KOPT-K1 (cell line): ENCODE data around the gene PYM1.

ENCODE experiments used
- H3K27ac ChIP-seq: fragments of 200-600 bp; sonication (generic); 2 replicates; pipeline ENCODE4 v1.5.1; 2016; ENCODE audit warnings: antibody characterized with exemption, mild to moderate bottlenecking, low read depth, low read length; ENCODE audit not compliant: poor library complexity, severe bottlenecking
- H3K36me3 ChIP-seq: fragments of 200-600 bp; sonication (generic); 2 replicates; pipeline ENCODE4 v1.5.1; 2017; ENCODE audit warnings: antibody characterized with exemption, mild to moderate bottlenecking, low read length, moderate library complexity; ENCODE audit not compliant: insufficient read depth
- H3K9me3 ChIP-seq: fragments of 200-600 bp; sonication (generic); 2 replicates; pipeline ENCODE4 v1.5.1; 2017; ENCODE audit warnings: antibody characterized with exemption, low read length, mild to moderate bottlenecking; ENCODE audit not compliant: insufficient read depth, poor library complexity, severe bottlenecking

PYM1 gene

GRCh38 chr12:55955800-55956508 is 28.3 kb upstream of the PYM1 start:
- Histone ChIP-seq H3K36me3 (peaks cover 54% of the 10 kb centered on the region), H3K27ac (no peak overlapping the region), H3K9me3 (no peaks in the 10 kb centered on the region)

GRCh38 chr12:55955344-55955743 is 27.6 kb upstream of the PYM1 start:
- H3K36me3 ChIP-seq = peaks cover 60% of the 10 kb centered on the region
- no peaks in the 10 kb centered on the region for H3K9me3 ChIP-seq
- no peak overlapping the region for H3K27ac ChIP-seq

GRCh38 chr12:55946553-55946952 is 18.9 kb upstream of the PYM1 start:
- H3K9me3 ChIP-seq = no peaks in the 10 kb centered on the region
- H3K27ac ChIP-seq = no peak overlapping the region
- peaks cover 97% of the 10 kb centered on the region for H3K36me3 ChIP-seq

GRCh38 chr12:55942577-55943136 is 15.0 kb upstream of the PYM1 start:
- Histone ChIP-seq H3K27ac (no peak overlapping the region), H3K9me3 (no peaks in the 10 kb centered on the region), H3K36me3 (peaks cover 100% of the 10 kb centered on the region)

GRCh38 chr12:55942055-55942454 is 14.4 kb upstream of the PYM1 start:
- Histone ChIP-seq H3K36me3 (peaks cover 100% of the 10 kb centered on the region), H3K27ac (no peak overlapping the region), H3K9me3 (no peaks in the 10 kb centered on the region)

GRCh38 chr12:55940065-55940732 is 12.5 kb upstream of the PYM1 start:
- Histone ChIP-seq H3K9me3 (no peaks in the 10 kb centered on the region), H3K36me3 (peaks cover 100% of the 10 kb centered on the region), H3K27ac (peak overlapping the region; percentile 21)

- Histone ChIP-seq H3K36me3 (peaks cover 100% of the 10 kb centered on the region), H3K9me3 (no peaks in the 10 kb centered on the region), H3K27ac (no peak overlapping the region)
Observed at GRCh38 chr12:55938826-55939501, 11.3 kb upstream of the PYM1 start.

- Histone ChIP-seq H3K36me3 (peaks cover 100% of the 10 kb centered on the region), H3K27ac (no peak overlapping the region), H3K9me3 (no peaks in the 10 kb centered on the region)
Observed at GRCh38 chr12:55937981-55938380, 10.3 kb upstream of the PYM1 start.

- Histone ChIP-seq H3K9me3 (no peaks in the 10 kb centered on the region), H3K27ac (no peak overlapping the region), H3K36me3 (peaks cover 83% of the 10 kb centered on the region)
Observed at GRCh38 chr12:55935738-55936151, 8.1 kb upstream of the PYM1 start.

- Histone ChIP-seq H3K27ac (no peak overlapping the region), H3K36me3 (peaks cover 73% of the 10 kb centered on the region), H3K9me3 (no peaks in the 10 kb centered on the region)
Observed at GRCh38 chr12:55934773-55935172, 7.1 kb upstream of the PYM1 start.

- Histone ChIP-seq H3K27ac (peak overlapping the region; percentile 98), H3K9me3 (no peaks in the 10 kb centered on the region), H3K36me3 (peaks cover 66% of the 10 kb centered on the region)
Observed at GRCh38 chr12:55933799-55934742, 6.4 kb upstream of the PYM1 start.

- Histone ChIP-seq H3K36me3 (peaks cover 58% of the 10 kb centered on the region), H3K9me3 (no peaks in the 10 kb centered on the region), H3K27ac (peak overlapping the region; percentile 98)
Observed at GRCh38 chr12:55933169-55933798, 5.6 kb upstream of the PYM1 start.

GRCh38 chr12:55932551-55932910 is 4.8 kb upstream of the PYM1 start:
- H3K36me3 ChIP-seq = peaks cover 51% of the 10 kb centered on the region
- peak overlapping the region; percentile 98 for H3K27ac ChIP-seq
- H3K9me3 ChIP-seq = no peaks in the 10 kb centered on the region
